ENCODE measurements around the gene CDC42EP4.

CDC42EP4 gene

DNA sequence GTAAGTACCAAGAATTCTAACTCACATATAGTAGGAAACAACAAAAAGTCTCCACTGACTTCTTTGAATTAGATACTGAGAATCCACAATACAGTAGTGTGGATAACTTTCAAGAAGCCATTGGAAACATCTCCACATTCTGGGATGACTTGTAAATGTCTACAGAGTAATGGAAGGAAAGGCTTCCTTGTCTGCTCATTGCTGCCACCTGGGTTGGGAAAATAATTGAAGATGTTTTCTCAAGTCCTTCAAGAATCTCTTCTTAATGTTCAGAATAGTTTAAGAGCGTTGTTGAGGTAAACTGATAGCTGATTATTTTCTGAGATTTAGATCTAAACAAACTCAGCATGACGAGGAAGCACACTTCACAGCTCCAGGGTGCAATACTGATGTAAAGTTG is 64.1 kb downstream of the CDC42EP4 start:
- DNase-seq = no peak

DNA sequence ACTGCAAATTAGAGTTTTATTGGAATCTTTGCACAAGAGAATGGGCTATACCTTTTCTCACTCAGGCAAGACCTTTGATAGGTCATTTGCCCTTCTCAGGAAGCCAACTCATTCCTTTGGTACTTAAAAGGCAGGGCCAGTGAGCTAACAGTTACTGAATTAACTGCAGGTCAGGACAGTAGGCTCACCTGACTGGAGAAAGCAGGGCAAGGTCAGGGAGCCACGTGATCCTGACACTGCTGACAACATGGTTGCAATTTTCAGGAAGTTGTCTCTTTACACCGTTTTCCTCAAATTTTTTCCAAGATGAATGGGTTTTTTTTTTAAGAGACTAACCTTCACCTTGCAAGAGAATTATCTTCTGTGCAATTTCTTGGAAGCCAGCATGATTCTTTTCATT is 71.2 kb downstream of the CDC42EP4 start:
- DNase-seq = no peak

DNA sequence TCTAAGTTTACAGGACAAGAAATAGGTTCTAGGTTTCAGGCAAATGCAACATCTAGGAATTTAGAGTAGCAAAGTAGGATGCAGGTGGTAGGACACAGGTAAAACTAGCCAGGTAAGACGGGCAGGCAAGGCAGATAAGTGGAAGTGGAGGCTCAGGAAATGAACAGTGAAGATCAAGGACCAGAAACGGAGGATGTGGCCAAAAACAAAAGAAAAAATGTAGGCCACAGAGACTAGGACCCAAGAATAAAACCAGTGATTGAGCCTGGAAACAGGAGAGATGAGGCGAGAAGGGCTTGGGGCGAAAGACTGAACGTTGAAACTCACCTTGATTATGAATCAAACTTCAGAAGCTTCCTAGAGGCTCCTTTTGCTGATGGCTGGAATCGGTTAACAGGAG is 74.1 kb downstream of the CDC42EP4 start:
- DNase-seq = no peak

DNA sequence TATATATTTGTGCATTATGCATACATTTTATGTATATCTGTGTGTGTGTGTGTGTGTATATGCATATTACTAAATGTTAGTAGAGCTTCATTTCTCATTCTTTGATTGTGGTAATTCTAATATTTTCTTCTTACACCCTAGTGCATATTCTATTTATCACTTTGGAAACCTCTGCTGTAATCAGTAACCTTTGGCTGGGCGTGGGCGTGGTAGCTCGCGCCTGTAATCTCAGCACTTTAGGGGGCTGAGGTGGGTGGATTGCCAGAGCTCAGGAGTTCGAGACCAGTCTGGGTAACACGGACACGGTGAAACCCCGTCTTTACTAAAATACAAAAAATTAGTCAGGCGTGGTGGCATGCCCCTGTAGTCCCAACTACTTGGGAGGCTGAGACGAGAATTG is 77.1 kb downstream of the CDC42EP4 start:
- DNase-seq = no peak
